IMR-90 (cell line): ENCODE results near the gene IBSP. TPM values are rescaled to one million over a fixed set of nuclear protein-coding genes. Genes with fewer than 3 reads are reported as not detected.

Source experiments
- ATAC-seq: fragments of 200-7000 bp; cut with Tn5 transposase; 2 replicates; pipeline ENCODE4 v1.9.1; 2020; ENCODE audit warnings: low read depth, mild to moderate bottlenecking, moderate library complexity
- BruUV-seq: library from RNA; stranded (reverse); fragments of 400-500 nt; replicated peaks from 2 replicates; lab custom pipeline; 2021; lab: Mats Ljungman, UMichigan
- CTCF ChIA-PET: fragments of 300-600 bp; formaldehyde crosslinking; extraction: SDS; loops from one replicate; lab custom pipeline; 2021; ENCODE audit warnings: antibody characterized with exemption; lab: Yijun Ruan, JAX
- POLR2A ChIA-PET: fragments of 300-600 bp; sonication (Branson Sonifier 250); formaldehyde crosslinking; loops from one replicate; lab custom pipeline; 2022; ENCODE audit warnings: antibody characterized with exemption; ENCODE audit not compliant: unreplicated experiment; lab: Charles Lee
- DNase-seq: peaks from one replicate; pipeline ENCODE4 v3.0.0; 2013
- H2AFZ ChIP-seq: replicated peaks from 2 replicates; pipeline ENCODE3; 2013; ENCODE audit warnings: low read length, mild to moderate bottlenecking; ENCODE audit not compliant: poor library complexity
- H2AK5ac ChIP-seq: 2 replicates; pipeline ENCODE4 v1.6.1; 2013; ENCODE audit warnings: low read depth, low read length, inconsistent platforms
- H2AK9ac ChIP-seq: replicated peaks from 2 replicates; pipeline ENCODE3; 2013; ENCODE audit warnings: mild to moderate bottlenecking, low read depth, low read length, moderate library complexity; ENCODE audit not compliant: poor library complexity
- H2BK120ac ChIP-seq: 2 replicates; pipeline ENCODE4 v1.6.1; 2013; ENCODE audit warnings: low read depth, low read length, inconsistent platforms
- H2BK15ac ChIP-seq: 3 replicates; pipeline ENCODE4 v1.6.1; 2013; ENCODE audit warnings: low read depth, low read length, inconsistent platforms
- H2BK20ac ChIP-seq: 2 replicates; pipeline ENCODE4 v1.6.1; 2013; ENCODE audit warnings: low read depth, mild to moderate bottlenecking, inconsistent platforms, low read length, moderate library complexity
- H2BK5ac ChIP-seq: 2 replicates; pipeline ENCODE4 v1.6.1; 2013; ENCODE audit warnings: mild to moderate bottlenecking, low read depth, low read length, inconsistent platforms; ENCODE audit not compliant: poor library complexity, severe bottlenecking
- H3K14ac ChIP-seq: replicated peaks from 2 replicates; pipeline ENCODE4 v1.6.1; 2013; ENCODE audit warnings: low read depth, low read length, inconsistent platforms
- H3K18ac ChIP-seq: 2 replicates; pipeline ENCODE4 v1.6.1; 2013; ENCODE audit warnings: low read depth, low read length, control low read depth
- H3K23ac ChIP-seq: 2 replicates; pipeline ENCODE4 v1.6.1; 2013; ENCODE audit warnings: low read depth, low read length, inconsistent platforms
- H3K27ac ChIP-seq: 2 replicates; pipeline ENCODE4 v1.5.1; 2013; ENCODE audit warnings: mild to moderate bottlenecking, control low read depth, low read length; ENCODE audit not compliant: insufficient read depth
- H3K27me3 ChIP-seq: 2 replicates; pipeline ENCODE4 v1.6.1; 2013; ENCODE audit warnings: low read length; ENCODE audit not compliant: control insufficient read depth, insufficient read depth
- H3K36me3 ChIP-seq: 2 replicates; pipeline ENCODE4 v1.6.1; 2013; ENCODE audit warnings: low read length, mixed read lengths; ENCODE audit not compliant: control insufficient read depth, insufficient read depth
- H3K4ac ChIP-seq: 2 replicates; pipeline ENCODE4 v1.6.1; 2013; ENCODE audit warnings: low read depth, low read length, inconsistent platforms
- H3K4me1 ChIP-seq: 2 replicates; pipeline ENCODE4 v1.6.1; 2013; ENCODE audit warnings: low read length, mixed read lengths; ENCODE audit not compliant: control insufficient read depth, insufficient read depth
- H3K4me2 ChIP-seq: 2 replicates; pipeline ENCODE4 v1.6.1; 2013; ENCODE audit warnings: low read depth, mild to moderate bottlenecking, control low read depth, low read length, moderate library complexity
- H3K4me3 ChIP-seq: 2 replicates; pipeline ENCODE4 v1.5.1; 2013; ENCODE audit warnings: low read depth, mild to moderate bottlenecking, control low read depth, low read length, moderate library complexity; ENCODE audit not compliant: insufficient read depth
- H3K56ac ChIP-seq: 2 replicates; pipeline ENCODE4 v1.6.1; 2013; ENCODE audit warnings: low read length, inconsistent platforms; ENCODE audit not compliant: insufficient read depth; ENCODE audit errors: extremely low read depth
- H3K79me1 ChIP-seq, 2 experiments: 2 replicates each; pipeline ENCODE4 v1.6.1; 2013; ENCODE audit warnings: low read length in 2 of 2, inconsistent platforms in 1 of 2, low read depth in 1 of 2
- H3K9ac ChIP-seq: 2 replicates; pipeline ENCODE4 v1.6.1; 2013; ENCODE audit warnings: low read depth, low read length, control low read depth
- H3K9me1 ChIP-seq: 2 replicates; pipeline ENCODE4 v1.6.1; 2013; ENCODE audit warnings: low read length, inconsistent platforms; ENCODE audit not compliant: insufficient read depth
- H3K9me3 ChIP-seq: 2 replicates; pipeline ENCODE4 v1.6.1; 2013; ENCODE audit warnings: low read length; ENCODE audit not compliant: control insufficient read depth, insufficient read depth
- H4K20me1 ChIP-seq: 2 replicates; pipeline ENCODE4 v1.6.1; 2013; ENCODE audit warnings: low read length, inconsistent platforms; ENCODE audit not compliant: insufficient read depth
- H4K5ac ChIP-seq: 2 replicates; pipeline ENCODE4 v1.6.1; 2013; ENCODE audit warnings: mild to moderate bottlenecking, low read depth, low read length, control low read depth
- H4K8ac ChIP-seq, 2 experiments: 2 replicates each; pipeline ENCODE4 v1.6.1; 2013; ENCODE audit warnings: low read depth in 2 of 2, low read length in 2 of 2, control low read depth in 1 of 2, inconsistent platforms in 1 of 2
- H4K91ac ChIP-seq: 2 replicates; pipeline ENCODE4 v1.6.1; 2013; ENCODE audit warnings: low read depth, low read length, inconsistent platforms; ENCODE audit not compliant: insufficient read depth
- CHD1 ChIP-seq: IDR thresholded peaks from 2 replicates; pipeline ENCODE4 v1.6.1; 2012; ENCODE audit warnings: low read depth, low read length, improper control_type of control experiment
- MAFK ChIP-seq: IDR thresholded peaks from 2 replicates; pipeline ENCODE4 v1.6.1; 2012; ENCODE audit warnings: low read depth, low read length, improper control_type of control experiment
- MAZ ChIP-seq: IDR thresholded peaks from 2 replicates; pipeline ENCODE4 v1.6.1; 2012; ENCODE audit warnings: low read depth, mild to moderate bottlenecking, low read length, improper control_type of control experiment, moderate library complexity, borderline replicate concordance
- MXI1 ChIP-seq: IDR thresholded peaks from 2 replicates; pipeline ENCODE4 v1.6.1; 2012; ENCODE audit warnings: low read depth, mild to moderate bottlenecking, low read length, moderate library complexity, borderline replicate concordance
- NFE2L2 ChIP-seq: fragments of 150-350 bp; IDR thresholded peaks from 2 replicates; pipeline ENCODE4 v1.6.1; 2016; ENCODE audit warnings: low read depth, mild to moderate bottlenecking, low read length
- RCOR1 ChIP-seq: IDR thresholded peaks from 2 replicates; pipeline ENCODE4 v1.6.1; 2012; ENCODE audit warnings: mild to moderate bottlenecking, low read length, improper control_type of control experiment; ENCODE audit not compliant: insufficient replicate concordance
- SMC3 ChIP-seq: fragments of 150-350 bp; IDR thresholded peaks from 2 replicates; pipeline ENCODE4 v1.6.1; 2016; ENCODE audit warnings: low read depth, mild to moderate bottlenecking, antibody characterized with exemption, low read length, moderate library complexity
- dilution Hi-C: fragments of 300-500 bp; cut with HindIII; formaldehyde crosslinking; loops from one replicate; pipeline ENCODE4 v1.14.3; 2018; ENCODE audit warnings: low sequenced_read_pairs; ENCODE audit not compliant: unreplicated experiment
- in situ Hi-C: fragments of 300-500 bp; cut with MboI; formaldehyde crosslinking; loops from 3 replicates; pipeline ENCODE4 v1.14.3; 2019; ENCODE audit warnings: low sequenced_read_pairs, inconsistent platforms, mixed read lengths
- intact Hi-C: fragments of 100-400 bp; cut with micrococcal nuclease; formaldehyde crosslinking; loops from 2 replicates; pipeline ENCODE4 v1.10.0; 2022
- polyA plus RNA-seq, 3 experiments: library from polyadenylated mRNA; depleted of rRNA; stranded (reverse); fragments of >200 nt; gene quantifications; 2 replicates each; pipeline ENCODE4 v1.2.3, GENCODE V29; 2012; ENCODE audit warnings: low replicate concordance in 1 of 3
- total RNA-seq: library from RNA; depleted of rRNA; stranded (reverse); fragments of >200 nt; gene quantifications from 2 replicates; pipeline ENCODE4 v1.2.3, GENCODE V29; 2012
- TF ChIP-seq, protein P1 (sequence below): fragments of 150-350 bp; IDR thresholded peaks from 2 replicates; pipeline ENCODE4 v1.6.1; 2016; ENCODE audit warnings: low read depth, mild to moderate bottlenecking, low read length, moderate library complexity, borderline replicate concordance

The IBSP gene
- total and polyA plus RNA-seq, 2 of the 4 experiments (the other 2 are of a cell fraction): not detected

GRCh38 chr4:87785731-87786509 lies 13.4 kb upstream of the IBSP start (continued):
- TF ChIP-seq, protein P1, sequence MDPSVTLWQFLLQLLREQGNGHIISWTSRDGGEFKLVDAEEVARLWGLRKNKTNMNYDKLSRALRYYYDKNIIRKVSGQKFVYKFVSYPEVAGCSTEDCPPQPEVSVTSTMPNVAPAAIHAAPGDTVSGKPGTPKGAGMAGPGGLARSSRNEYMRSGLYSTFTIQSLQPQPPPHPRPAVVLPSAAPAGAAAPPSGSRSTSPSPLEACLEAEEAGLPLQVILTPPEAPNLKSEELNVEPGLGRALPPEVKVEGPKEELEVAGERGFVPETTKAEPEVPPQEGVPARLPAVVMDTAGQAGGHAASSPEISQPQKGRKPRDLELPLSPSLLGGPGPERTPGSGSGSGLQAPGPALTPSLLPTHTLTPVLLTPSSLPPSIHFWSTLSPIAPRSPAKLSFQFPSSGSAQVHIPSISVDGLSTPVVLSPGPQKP: no peak

- DNase-seq (no peak), ATAC-seq (no peak)
- H3K56ac ChIP-seq: no peak overlapping the region
- no peaks in the 10 kb centered on the region for H3K36me3 ChIP-seq
- BruUV-seq: no TSS peak
- no peak overlapping the region for H3K4ac ChIP-seq
- H3K9me1 ChIP-seq: no peaks in the 10 kb centered on the region
- H4K91ac ChIP-seq: no peak overlapping the region
- no peak overlapping the region for H2BK5ac ChIP-seq
- TF ChIP-seq, protein P1: no peak
- no peak for TF ChIP-seq MXI1
- TF ChIP-seq CHD1: no peak
- no peak for TF ChIP-seq MAFK
- TF ChIP-seq NFE2L2: no peak
- TF ChIP-seq MAZ: no peak
- TF ChIP-seq SMC3: no peak
- TF ChIP-seq RCOR1: no peak
- H3K18ac ChIP-seq: no peak overlapping the region
- intact Hi-C loops (no loop called here), in situ Hi-C loops (no loop called here), dilution Hi-C loops (no loop called here)
- H3K4me1 ChIP-seq: no peaks in the 10 kb centered on the region
- H2BK20ac ChIP-seq: no peak overlapping the region
- ChIA-PET POLR2A (no interaction called here), CTCF (interaction anchor here (0.7 kb wide), 1 partner anchor 13 kb away, joined by 3 read pairs; no protein-coding TSS in a partner anchor)
- no peak overlapping the region for H3K4me2 ChIP-seq
- no peak overlapping the region for H2BK15ac ChIP-seq
- H3K9me3 ChIP-seq: no peaks in the 10 kb centered on the region
- H4K5ac ChIP-seq: no peak overlapping the region
- H2AK5ac ChIP-seq: no peak overlapping the region
- no peak overlapping the region for H4K8ac ChIP-seq
- no peak overlapping the region for H3K23ac ChIP-seq
- no peak overlapping the region for H2AFZ ChIP-seq
- H3K9ac ChIP-seq: no peak overlapping the region
- no peak overlapping the region for H3K27ac ChIP-seq
- H3K14ac ChIP-seq: no peak overlapping the region
- H2BK120ac ChIP-seq: no peak overlapping the region
- H4K20me1 ChIP-seq: no peaks in the 10 kb centered on the region
- H3K79me1 ChIP-seq: no peaks in the 10 kb centered on the region
- H3K4me3 ChIP-seq: no peak overlapping the region
- no peak overlapping the region for H2AK9ac ChIP-seq
- no peaks in the 10 kb centered on the region for H3K27me3 ChIP-seq
Observed at GRCh38 chr4:87802858-87803257, 3.5 kb downstream of the IBSP start.
